MCF 10A (cell line): ENCODE data around the gene DHRS11. TPM values are rescaled to one million over a fixed set of nuclear protein-coding genes. Genes with fewer than 3 reads are reported as not detected.

ENCODE experiments used
- BruUV-seq: library from RNA; stranded (reverse); fragments of 400-500 nt; replicated peaks from 2 replicates; lab custom pipeline; 2021; lab: Mats Ljungman, UMichigan
- CTCF ChIA-PET: fragments of 300-600 bp; sonication (Branson Sonifier 250); formaldehyde crosslinking; extraction: SDS; loops from one replicate; lab custom pipeline; 2021; ENCODE audit warnings: antibody characterized with exemption, inconsistent platforms; lab: Yijun Ruan, JAX
- POLR2A ChIA-PET: fragments of 300-600, 350-650 bp; sonication (Branson Sonifier 250); formaldehyde crosslinking; extraction: SDS; loops from one replicate; lab custom pipeline; 2020; ENCODE audit warnings: antibody characterized with exemption, inconsistent platforms; lab: Yijun Ruan, JAX
- DNase-seq: peaks from one replicate; pipeline ENCODE4 v3.0.0-alpha.2; 2018; ENCODE audit not compliant: unreplicated experiment
- H3K27ac Mint-ChIP-seq: one replicate; pipeline ENCODE4 v1.8.0; 2022; ENCODE audit warnings: mild to moderate bottlenecking, low read depth, mixed read lengths; ENCODE audit not compliant: unreplicated experiment
- H3K27me3 Mint-ChIP-seq: one replicate; pipeline ENCODE4 v1.8.0; 2022; ENCODE audit warnings: mixed read lengths; ENCODE audit not compliant: insufficient read depth, unreplicated experiment
- H3K36me3 Mint-ChIP-seq: one replicate; pipeline ENCODE4 v1.8.0; 2022; ENCODE audit warnings: mild to moderate bottlenecking, moderate library complexity, mixed read lengths; ENCODE audit not compliant: insufficient read depth, unreplicated experiment
- H3K4me1 Mint-ChIP-seq: one replicate; pipeline ENCODE4 v1.8.0; 2022; ENCODE audit warnings: mixed read lengths; ENCODE audit not compliant: insufficient read depth, unreplicated experiment
- H3K4me3 Mint-ChIP-seq: one replicate; pipeline ENCODE4 v1.8.0; 2022; ENCODE audit warnings: mild to moderate bottlenecking, moderate library complexity, mixed read lengths; ENCODE audit not compliant: unreplicated experiment
- H3K9me3 Mint-ChIP-seq: one replicate; pipeline ENCODE4 v1.8.0; 2022; ENCODE audit warnings: mixed read lengths; ENCODE audit not compliant: unreplicated experiment
- intact Hi-C: fragments of 100-400 bp; cut with micrococcal nuclease; formaldehyde crosslinking; loops from 2 replicates; pipeline ENCODE4 v1.14.1; 2022
- total RNA-seq: library from RNA; stranded (reverse); gene quantifications from 2 replicates; pipeline ENCODE4 v1.2.3, GENCODE V29; 2022
- TF ChIP-seq, protein P1 (sequence below): fragments of 200-600 bp; IDR thresholded peaks from one replicate; pipeline ENCODE4 v1.8.0; 2022; ENCODE audit warnings: antibody characterized with exemption, mild to moderate bottlenecking; ENCODE audit not compliant: unreplicated experiment

Gene DHRS11
- total RNA-seq, 1 experiment from 2014 or later = 14.7 TPM

DNA sequence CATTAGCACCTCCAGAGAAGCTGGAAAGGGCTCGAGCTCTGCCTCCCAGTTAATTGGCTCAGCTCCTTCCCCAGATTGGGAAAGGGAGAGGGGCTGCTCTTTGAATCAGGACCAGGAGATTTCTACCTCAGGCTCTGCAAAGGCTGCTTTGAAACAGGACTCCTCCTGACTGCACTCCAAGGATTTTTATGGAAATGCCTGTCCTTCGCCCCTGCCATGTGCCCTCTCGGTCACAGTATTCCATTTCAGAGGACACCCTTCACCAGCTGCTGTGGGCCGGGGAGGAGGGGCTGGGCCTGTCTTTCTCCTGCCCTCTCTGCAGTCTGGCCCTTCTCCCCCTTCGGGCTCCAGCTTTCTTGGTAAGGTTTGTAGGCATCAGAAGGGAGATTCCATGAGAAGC lies 23.3 kb downstream of the DHRS11 start:
- H3K9me3 Mint-ChIP-seq = no peaks in the 10 kb centered on the region
- no peak overlapping the region for H3K4me3 Mint-ChIP-seq
- BruUV-seq = no TSS peak
- H3K27me3 Mint-ChIP-seq = peaks cover 13% of the 10 kb centered on the region
- POLR2A ChIA-PET = interaction anchor here (0.6 kb wide), 1 partner anchor 446 kb away, joined by 3 read pairs; no protein-coding TSS in a partner anchor
- peaks cover 6% of the 10 kb centered on the region for H3K36me3 Mint-ChIP-seq
- CTCF ChIA-PET = interaction anchor here (0.6 to 4.6 kb wide), 5 partner anchors 12 to 734 kb away, joined by 3 to 17 read pairs (median 4); no protein-coding TSS in a partner anchor
- no peak overlapping the region for H3K27ac Mint-ChIP-seq
- DNase-seq = no peak
- intact Hi-C loops = no loop called here
- H3K4me1 Mint-ChIP-seq = peaks cover 6% of the 10 kb centered on the region
- TF ChIP-seq, protein P1, sequence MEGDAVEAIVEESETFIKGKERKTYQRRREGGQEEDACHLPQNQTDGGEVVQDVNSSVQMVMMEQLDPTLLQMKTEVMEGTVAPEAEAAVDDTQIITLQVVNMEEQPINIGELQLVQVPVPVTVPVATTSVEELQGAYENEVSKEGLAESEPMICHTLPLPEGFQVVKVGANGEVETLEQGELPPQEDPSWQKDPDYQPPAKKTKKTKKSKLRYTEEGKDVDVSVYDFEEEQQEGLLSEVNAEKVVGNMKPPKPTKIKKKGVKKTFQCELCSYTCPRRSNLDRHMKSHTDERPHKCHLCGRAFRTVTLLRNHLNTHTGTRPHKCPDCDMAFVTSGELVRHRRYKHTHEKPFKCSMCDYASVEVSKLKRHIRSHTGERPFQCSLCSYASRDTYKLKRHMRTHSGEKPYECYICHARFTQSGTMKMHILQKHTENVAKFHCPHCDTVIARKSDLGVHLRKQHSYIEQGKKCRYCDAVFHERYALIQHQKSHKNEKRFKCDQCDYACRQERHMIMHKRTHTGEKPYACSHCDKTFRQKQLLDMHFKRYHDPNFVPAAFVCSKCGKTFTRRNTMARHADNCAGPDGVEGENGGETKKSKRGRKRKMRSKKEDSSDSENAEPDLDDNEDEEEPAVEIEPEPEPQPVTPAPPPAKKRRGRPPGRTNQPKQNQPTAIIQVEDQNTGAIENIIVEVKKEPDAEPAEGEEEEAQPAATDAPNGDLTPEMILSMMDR = no peak

DNA sequence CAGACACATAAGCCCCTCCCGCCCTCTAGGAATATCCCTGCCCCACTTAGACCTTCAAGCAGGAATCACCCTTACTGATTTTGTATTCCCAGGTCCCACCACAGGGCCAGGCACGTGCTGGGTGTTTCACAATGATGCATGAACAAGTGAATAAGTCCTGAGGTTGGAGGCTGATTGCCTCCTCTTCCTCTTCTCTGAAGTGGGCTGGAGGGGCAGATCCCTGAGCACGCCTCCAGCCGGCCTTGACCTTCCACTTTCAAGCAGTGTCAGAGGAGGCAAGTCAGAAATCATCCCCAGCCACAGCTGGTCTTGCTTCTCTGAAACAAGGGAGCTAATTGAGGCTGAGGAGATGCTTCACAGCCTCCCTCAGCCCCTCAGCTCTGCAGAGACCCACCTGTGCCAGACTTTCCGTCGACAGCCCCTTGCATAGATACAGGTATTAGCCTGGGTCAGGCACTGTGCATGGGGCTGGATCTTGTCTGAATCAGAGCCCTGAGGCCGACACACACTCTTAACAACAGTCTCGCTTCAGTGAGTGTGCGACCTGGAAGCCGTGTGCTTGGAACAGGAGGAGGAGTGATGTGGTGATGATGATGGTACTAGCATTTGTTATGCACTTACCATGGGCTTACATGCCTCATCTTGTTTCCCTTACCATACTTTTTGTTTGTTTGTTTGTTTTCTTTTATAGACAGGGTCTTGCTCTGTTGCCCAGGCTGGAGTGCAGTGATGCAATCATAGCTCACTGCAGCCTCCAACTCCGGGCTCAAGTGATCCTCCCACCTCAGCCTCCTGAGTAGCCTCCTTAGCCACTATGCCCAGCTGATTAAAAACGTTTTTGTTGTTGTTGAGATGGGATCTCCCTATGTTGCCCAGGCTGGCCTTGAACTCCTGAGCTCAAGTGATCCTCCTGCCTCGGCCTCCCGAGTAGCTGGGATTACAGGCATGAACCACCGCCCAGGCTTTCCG lies 24.7 kb downstream of the DHRS11 start:
- DNase-seq = no peak
- intact Hi-C loops = no loop called here
- POLR2A ChIA-PET = interaction anchor here (1.7 kb wide), 1 partner anchor 589 kb away, joined by 3 read pairs; no protein-coding TSS in a partner anchor
- Mint-ChIP-seq H3K9me3 (no peaks in the 10 kb centered on the region), H3K4me1 (peaks cover 6% of the 10 kb centered on the region), H3K27ac (no peak overlapping the region), H3K4me3 (no peak overlapping the region), H3K36me3 (no peaks in the 10 kb centered on the region), H3K27me3 (peaks cover 13% of the 10 kb centered on the region)
- CTCF ChIA-PET = interaction anchor here (0.6 to 4.6 kb wide), 4 partner anchors 12 to 625 kb away, joined by 3 to 17 read pairs (median 6); no protein-coding TSS in a partner anchor
- no TSS peak for BruUV-seq
- TF ChIP-seq, protein P1 = no peak

- intact Hi-C loops = no loop called here
- no peak for DNase-seq
- H3K36me3 Mint-ChIP-seq = no peaks in the 10 kb centered on the region
- BruUV-seq = no TSS peak
- ChIA-PET CTCF (interaction anchor here (1.0 to 4.6 kb wide), 3 partner anchors 12 to 19 kb away, joined by 3 to 17 read pairs (median 5); no protein-coding TSS in a partner anchor), POLR2A (interaction anchor here (1.7 kb wide), 1 partner anchor 588 kb away, joined by 3 read pairs; no protein-coding TSS in a partner anchor)
- H3K27ac Mint-ChIP-seq = peak overlapping the region; percentile 59
- H3K27me3 Mint-ChIP-seq = peaks cover 13% of the 10 kb centered on the region
- H3K4me3 Mint-ChIP-seq = no peak overlapping the region
- no peaks in the 10 kb centered on the region for H3K9me3 Mint-ChIP-seq
- TF ChIP-seq, protein P1 = no peak
- no peaks in the 10 kb centered on the region for H3K4me1 Mint-ChIP-seq
These were observed 26.1 kb downstream of the DHRS11 start for GRCh38 chr17:36617773-36618172.

DNA sequence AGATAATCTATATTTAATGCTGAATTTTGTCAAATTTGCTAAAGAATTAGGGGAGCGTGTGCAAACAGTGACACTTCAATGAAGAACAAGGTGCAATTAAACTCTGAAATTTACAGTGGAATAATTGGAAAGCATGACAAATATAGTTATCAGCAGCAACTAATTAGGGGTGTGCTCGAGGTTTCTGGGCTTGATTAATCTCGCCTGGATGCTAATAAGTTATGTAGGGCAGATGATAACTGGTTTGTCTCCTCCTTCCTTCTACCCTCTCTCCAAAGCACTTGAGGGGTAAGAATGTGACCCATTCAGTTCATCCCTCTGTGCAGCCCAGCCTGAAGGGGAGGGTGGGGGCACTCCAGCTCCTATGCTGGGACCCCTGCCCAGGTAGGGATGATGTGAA lies 31.6 kb downstream of the DHRS11 start:
- TF ChIP-seq, protein P1 = no peak
- ChIA-PET CTCF (interaction anchor here (1.7 kb wide), 1 partner anchor 423 kb away, joined by 4 read pairs; no protein-coding TSS in a partner anchor), POLR2A (no interaction called here)
- Mint-ChIP-seq H3K36me3 (no peaks in the 10 kb centered on the region), H3K4me1 (no peaks in the 10 kb centered on the region), H3K27me3 (peaks cover 5% of the 10 kb centered on the region), H3K9me3 (no peaks in the 10 kb centered on the region), H3K4me3 (no peak overlapping the region), H3K27ac (no peak overlapping the region)
- BruUV-seq = no TSS peak
- intact Hi-C loops = no loop called here
- DNase-seq = no peak
